Left cardiac atrium (tissue), 4 donors: Measurements from ENCODE around the gene PDCD11. TPM values are rescaled to one million over a fixed set of nuclear protein-coding genes. Genes with fewer than 3 reads are reported as not detected.

Experiments
- ATAC-seq, 2 donors: fragments of 200-7000 bp; cut with Tn5 transposase; one replicate each; pipeline ENCODE4 v1.9.1; 2020; ENCODE audit warnings: mild to moderate bottlenecking in 2 of 2, moderate library complexity in 2 of 2
- DNase-seq: peaks from one replicate; pipeline ENCODE4 v3.0.0-alpha.2; 2020
- intact Hi-C, 2 donors: fragments of 100-400 bp; cut with DNase I; formaldehyde crosslinking; loops; one replicate each; pipeline versions ENCODE4 v1.14.1 to v1.15.1; 2022 to 2023
- microRNA-seq, 2 donors: library from miRNA; unstranded; fragments of <30 nt; microRNA quantifications; one replicate each; pipeline ENCODE4 v1.2.0, GENCODE V29; 2020
- total RNA-seq, 2 donors: library from RNA; stranded (reverse); fragmentation: NEBNext Ultra II Directional; extraction: Animal tissue kit (Norgen Biotek cat#: 25700); gene quantifications; one replicate each; pipeline ENCODE4 v1.2.1, GENCODE V29; 2021
- donor health status: DM: no; HTN: yes; CAD: no.
- donor health status: DM: no; HTN: yes; CAD: no; lungs with severe emphysema.
- donor health status: DM: yes; HTN: yes; CAD: no.
- donor health status: Dilated cardiomyopathy.

PDCD11 gene
- total RNA-seq, 2 donors from 2014 or later = 11.9 to 17.8 TPM

DNA sequence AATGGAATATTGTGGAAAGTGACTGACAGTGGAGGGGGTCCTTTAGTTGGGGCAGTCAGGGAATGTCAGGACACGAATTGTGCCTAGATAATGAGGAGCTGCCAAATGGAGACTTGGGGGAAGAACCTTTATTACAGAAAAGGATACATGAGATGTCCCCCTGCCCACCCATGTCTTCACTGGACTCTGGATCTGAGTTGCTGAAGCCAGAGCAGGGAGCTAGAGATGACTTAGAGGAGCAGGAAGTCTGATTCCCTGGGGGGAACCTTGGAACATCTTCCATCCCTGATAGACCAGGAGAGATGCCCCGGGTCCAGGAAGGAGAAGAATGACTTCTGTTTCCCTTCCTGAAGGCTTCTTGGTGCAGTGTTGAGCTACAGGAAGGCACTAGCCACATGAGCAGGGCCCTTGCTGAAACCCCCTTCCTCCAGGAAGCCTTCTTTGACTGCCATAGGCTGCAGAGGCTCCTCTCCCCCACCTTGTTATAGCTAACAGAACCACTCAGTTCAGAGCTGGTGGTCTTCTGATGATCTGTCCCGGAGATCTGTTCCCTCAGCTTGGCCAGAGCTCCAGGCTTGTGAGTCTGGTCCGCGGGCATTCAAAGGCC, 96.3 kb downstream of the PDCD11 start:
- no peak for DNase-seq
- intact Hi-C loops = no loop called here
- ATAC-seq = no peak

DNA sequence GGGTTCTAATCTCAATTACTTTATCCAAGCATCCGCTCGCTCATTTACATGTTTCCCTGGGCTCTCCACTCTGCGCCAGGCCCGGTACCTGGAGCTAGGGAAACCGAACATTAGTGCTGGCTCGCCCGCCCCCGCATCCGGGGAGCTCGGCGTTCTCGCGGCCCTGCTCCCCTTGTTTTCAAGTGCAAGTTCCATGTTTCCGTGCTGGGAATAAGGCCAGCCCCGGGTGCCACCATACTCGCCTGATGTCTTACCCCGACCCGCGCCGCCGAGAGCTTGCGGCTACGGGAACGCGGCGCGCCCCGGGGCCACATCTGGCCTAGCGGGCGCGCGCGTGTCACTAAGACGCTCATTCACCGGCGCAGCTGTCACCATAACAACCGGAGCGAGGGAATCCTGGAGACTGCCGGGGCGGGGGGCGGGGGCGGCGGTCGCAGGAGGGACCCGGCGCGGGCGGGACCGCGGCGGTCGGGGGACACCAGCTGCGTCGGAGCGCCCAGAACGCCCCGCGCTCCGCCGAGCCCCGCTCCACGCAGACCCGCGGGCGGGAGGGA, 97.0 kb downstream of the PDCD11 start, which contains the start of gene NEURL1:
TSS of gene NEURL1 (plus strand) at position 344 of the 554 bp plus-strand sequence. CDS start 683 bp downstream, outside the sequence.
- intact Hi-C loops = no loop called here
- ATAC-seq (peak; percentile 7 to 17), DNase-seq (no peak)

DNA sequence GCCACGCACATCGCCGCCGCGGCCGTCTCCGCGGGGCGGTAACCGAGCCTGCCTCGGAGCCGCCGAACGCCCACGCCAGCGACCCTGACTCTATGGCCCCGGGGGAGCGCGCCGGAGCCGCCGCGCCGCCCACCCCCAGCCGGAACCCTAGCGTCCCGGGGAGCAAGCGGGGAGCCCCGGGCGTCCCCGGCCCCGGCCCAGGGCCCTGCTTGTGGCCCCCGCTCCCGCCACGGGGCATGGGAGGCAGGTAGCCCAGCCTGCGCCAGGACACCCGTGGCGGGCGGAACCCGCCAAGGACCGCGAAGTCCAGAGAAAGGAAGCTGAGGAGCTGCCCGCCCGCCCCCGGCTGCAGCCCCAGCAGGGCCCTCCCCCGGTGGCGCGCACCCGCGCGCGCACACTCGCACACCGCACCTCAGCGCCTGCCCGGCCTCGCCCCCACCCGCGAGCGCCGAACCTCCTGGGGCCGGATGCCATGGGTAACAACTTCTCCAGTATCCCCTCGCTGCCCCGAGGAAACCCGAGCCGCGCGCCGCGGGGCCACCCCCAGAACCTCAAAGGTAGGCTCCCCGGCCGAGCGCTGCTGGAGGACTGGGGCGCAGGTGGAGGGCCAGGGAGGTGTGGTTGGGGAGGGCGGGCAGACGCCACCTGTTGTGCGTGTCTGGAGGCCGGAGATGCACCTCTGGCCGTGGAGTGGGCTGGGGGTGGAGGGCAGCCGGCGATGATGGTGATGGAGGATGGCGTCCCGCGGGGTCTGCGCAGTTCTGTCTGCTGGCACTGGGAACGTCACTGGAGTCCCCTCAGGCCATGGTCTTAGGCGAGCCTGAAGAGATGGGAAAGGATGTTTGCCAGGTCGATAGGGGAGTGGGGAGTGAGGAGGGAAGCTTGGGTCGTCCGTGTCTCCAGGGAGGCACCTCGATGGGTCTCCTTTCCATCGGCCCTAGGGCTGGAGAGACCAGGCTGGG, 97.8 kb downstream of the PDCD11 start:
- ATAC-seq (peak; percentile 24 to 31), DNase-seq (no peak)
- intact Hi-C loops = no loop called here

DNA sequence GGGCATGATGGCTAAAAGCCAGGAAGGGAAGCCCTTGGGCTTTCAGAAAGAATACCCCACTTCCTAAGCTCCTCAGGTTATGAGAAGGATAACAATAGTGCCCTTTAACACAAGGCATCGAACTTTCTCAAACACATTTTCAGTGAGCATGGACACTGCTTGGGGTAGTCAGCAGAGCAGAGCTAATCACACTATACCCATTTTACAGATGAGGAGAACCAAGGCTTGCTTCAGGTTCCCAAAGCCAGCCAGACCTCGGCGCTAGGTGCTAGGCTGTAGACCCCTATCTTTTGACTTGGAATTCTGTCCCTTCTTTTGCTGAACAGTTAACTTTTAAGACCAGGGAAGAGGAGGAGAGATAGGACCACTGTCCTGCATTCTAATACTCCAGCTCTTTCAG, 98.9 kb downstream of the PDCD11 start:
- DNase-seq (no peak), ATAC-seq (no peak)
- intact Hi-C loops = no loop called here

Small RNAs within 50 kb of the gene (microRNA-seq; reads per million reads assigned to microRNA genes)
- 712 to 994 reads per million in 2 donors for gene MIR1307

Other genes starting within 250 kb of the PDCD11 start
- gene NT5C2, start 203.4 kb upstream of the PDCD11 start, total RNA-seq = 10 to 100 TPM; 38.9 to 45.0 TPM
- not detected for gene RPEL1, start 150.7 kb upstream of the PDCD11 start, total RNA-seq
- gene INA, start 119.5 kb upstream of the PDCD11 start, total RNA-seq = not detected
- gene PCGF6, start 45.5 kb upstream of the PDCD11 start, total RNA-seq = 1 to 10 TPM; 5.7 to 7.9 TPM
- gene TAF5, start 28.6 kb upstream of the PDCD11 start, total RNA-seq = 1 to 10 TPM; 1.5 to 2.9 TPM
- gene ATP5MK, start 151 bp upstream of the PDCD11 start, total RNA-seq = 100 to 1,000 TPM; 870 to 985 TPM
- gene CALHM2, start 55.7 kb downstream of the PDCD11 start, total RNA-seq = 10 to 100 TPM; 25.6 to 30.8 TPM
- not detected for gene CALHM1, start 62.3 kb downstream of the PDCD11 start, total RNA-seq
- gene CALHM3, start 82.6 kb downstream of the PDCD11 start, total RNA-seq = not detected
- gene NEURL1, start 97.1 kb downstream of the PDCD11 start, total RNA-seq = under 1 TPM; 0.12 to 0.39 TPM